ENCODE results near the gene VSIG8.

The VSIG8 gene

DNA sequence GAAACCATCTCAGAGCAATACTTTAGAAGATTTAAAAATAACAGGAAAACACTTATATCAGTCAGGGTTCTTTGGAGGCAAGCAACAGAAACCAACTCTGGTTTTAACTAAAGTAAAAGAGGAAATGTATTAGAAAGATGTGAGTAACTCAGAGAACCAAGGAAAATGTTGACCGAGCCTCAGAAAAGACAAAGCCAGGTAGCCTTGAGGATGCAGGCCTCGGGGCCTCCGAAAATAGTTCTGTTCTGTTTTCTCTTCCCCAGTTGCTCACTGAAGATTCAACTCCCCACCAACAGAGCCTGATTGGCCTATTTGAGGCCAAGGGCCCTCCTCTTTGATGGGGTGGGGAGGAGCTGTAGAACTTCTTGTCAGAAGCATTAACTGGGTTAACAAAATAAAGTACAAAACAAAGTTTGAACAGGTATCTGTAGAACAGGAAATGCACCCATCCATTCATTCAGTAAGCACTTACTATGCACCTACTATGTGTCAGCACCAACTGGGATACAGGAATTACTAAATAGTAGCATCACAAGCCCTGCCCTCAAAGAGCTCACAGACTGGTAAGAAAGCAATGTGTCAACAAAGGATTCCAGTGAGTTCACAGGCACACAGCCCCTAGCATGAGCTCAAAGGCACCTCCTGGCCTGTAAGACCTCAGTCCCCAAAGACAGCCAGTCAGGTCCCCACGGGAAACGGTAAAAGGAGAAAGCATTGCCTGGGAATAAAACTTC lies 23.2 kb downstream of the VSIG8 start:
- no peak overlapping the region for H3K4me3 ChIP-seq (ENCODE audit: low read depth, low read length)
- TF ChIP-seq, protein P1, sequence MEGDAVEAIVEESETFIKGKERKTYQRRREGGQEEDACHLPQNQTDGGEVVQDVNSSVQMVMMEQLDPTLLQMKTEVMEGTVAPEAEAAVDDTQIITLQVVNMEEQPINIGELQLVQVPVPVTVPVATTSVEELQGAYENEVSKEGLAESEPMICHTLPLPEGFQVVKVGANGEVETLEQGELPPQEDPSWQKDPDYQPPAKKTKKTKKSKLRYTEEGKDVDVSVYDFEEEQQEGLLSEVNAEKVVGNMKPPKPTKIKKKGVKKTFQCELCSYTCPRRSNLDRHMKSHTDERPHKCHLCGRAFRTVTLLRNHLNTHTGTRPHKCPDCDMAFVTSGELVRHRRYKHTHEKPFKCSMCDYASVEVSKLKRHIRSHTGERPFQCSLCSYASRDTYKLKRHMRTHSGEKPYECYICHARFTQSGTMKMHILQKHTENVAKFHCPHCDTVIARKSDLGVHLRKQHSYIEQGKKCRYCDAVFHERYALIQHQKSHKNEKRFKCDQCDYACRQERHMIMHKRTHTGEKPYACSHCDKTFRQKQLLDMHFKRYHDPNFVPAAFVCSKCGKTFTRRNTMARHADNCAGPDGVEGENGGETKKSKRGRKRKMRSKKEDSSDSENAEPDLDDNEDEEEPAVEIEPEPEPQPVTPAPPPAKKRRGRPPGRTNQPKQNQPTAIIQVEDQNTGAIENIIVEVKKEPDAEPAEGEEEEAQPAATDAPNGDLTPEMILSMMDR (IDR thresholded peaks at IDR 0.05; ENCODE audit: borderline replicate concordance, insufficient read depth, low read depth, low read length), result no peak

DNA sequence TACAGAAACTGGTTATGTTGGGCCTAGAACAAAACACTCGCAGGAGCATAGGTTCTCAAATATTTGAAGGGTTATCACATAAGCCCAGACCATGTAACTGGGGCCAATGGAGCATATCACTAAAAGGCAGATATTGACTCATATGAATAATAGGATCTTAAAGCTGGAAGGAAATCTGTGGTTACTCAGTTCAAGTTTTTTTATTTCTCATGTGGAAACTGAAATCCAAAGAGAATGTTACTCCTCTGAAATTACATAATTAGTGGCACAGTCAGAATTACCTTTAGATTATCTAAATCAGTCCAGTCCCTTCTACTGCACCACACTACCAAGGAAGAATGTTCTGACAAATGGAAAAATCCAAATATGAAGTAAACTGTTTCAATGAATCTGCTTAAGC lies 23.7 kb downstream of the VSIG8 start:
- TF ChIP-seq, protein P1 (IDR thresholded peaks at IDR 0.05; ENCODE audit: borderline replicate concordance, insufficient read depth, low read depth, low read length), result no peak
- H3K4me3 ChIP-seq (ENCODE audit: low read depth, low read length), result no peak overlapping the region

DNA sequence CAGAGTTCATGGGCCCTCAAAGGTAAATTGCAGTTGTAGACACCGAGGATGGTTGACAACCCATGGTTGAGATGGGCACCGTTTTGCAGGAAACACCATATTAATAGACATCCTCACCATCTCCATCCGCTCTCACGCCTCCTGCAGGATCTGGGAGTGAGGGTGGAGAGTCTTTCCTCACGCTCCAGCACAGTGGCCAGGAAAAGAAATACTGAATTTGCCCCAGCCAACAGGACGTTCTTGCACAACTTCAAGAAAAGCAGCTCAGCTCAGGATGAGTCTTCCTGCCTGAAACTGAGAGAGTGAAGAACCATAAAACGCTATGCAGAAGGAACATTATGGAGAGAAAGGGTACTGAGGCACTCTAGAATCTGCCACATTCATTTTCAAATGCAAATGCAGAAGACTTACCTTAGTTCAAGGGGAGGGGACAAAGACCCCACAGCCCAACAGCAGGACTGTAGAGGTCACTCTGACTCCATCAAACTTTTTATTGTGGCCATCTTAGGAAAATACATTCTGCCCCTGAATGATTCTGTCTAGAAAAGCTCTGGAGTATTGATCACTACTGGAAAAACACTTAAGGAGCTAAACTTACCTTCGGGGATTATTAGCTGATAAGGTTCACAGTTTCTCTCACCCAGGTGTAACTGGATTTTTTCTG lies 26.5 kb downstream of the VSIG8 start:
- H3K4me3 ChIP-seq (ENCODE audit: low read depth, low read length), result no peak overlapping the region
- TF ChIP-seq, protein P1 (IDR thresholded peaks at IDR 0.05; ENCODE audit: borderline replicate concordance, insufficient read depth, low read depth, low read length), result peak; percentile 20; the same call in 1 of the 2 replicates

DNA sequence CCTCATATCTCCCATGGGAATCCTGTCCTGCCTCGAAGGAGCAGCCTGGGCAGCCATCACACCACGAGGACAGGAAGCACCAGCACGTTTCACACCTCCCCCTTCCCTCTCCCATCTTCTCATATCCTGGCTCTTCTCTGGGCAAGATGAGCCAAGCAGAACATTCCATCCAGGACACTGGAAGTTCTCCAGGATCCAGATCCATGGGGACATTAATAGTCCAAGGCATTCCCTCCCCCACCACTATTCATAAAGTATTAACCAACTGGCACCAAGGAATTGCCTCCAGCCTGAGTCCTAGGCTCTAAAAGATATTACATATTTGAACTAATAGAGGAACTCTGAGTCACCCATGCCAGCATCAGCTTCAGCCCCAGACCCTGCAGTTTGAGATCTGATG lies 27.1 kb downstream of the VSIG8 start:
- H3K4me3 ChIP-seq (ENCODE audit: low read depth, low read length), result no peak overlapping the region
- TF ChIP-seq, protein P1 (IDR thresholded peaks at IDR 0.05; ENCODE audit: borderline replicate concordance, insufficient read depth, low read depth, low read length), result no peak

DNA sequence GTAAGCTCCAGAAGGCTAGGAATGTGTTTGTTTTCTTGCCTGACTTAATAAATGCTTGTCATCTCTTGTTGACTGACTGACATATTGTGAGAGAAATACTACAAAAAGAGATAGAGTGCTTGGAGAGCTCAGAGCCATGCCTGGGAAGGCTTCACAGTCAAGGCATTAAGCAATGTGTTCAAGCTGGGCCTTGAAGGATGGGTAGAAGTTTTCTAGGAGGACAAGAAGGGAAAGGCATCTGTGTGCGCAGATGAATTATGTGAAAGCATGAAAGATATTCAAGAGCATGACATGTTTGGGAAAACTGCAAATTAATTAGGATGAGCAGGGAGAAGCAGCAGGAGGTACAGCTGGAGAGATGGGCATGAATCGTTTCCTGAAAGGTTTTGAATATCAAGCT lies 30.1 kb downstream of the VSIG8 start:
- TF ChIP-seq, protein P1 (IDR thresholded peaks at IDR 0.05; ENCODE audit: borderline replicate concordance, insufficient read depth, low read depth, low read length), result no peak

DNA sequence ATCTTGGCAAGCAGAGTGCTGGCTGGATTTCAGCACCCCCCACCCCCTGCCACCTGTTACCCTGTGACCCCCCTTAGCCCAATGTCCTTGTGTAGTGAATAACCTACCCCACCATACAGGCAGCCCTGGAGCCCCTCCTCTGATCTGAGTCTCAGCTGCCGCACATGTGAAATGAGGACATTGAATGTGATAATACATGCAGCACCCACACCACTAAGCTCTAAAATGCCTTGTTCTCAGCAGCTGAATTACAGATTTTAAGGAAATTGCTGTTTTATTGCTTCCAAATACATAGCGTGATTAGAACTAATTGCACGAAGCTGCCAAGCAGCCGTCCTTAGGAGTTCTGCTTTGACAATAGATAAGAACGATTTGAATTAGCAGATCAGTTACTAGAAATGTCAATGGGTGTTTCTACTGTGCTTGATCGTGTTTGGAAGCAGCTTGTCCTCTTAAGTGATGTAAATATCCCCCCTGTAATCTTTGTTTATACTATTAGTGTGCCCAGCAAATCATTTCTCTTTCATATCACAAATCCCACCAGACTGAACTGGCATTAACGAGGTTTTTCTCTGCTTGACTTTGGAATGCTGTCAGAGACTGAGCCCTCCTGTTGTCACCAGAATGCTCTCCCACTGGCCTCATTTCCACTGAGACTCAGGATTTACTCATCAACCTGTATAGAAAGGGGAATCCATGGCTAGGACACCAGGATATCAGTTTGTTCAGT lies 30.9 kb downstream of the VSIG8 start:
- TF ChIP-seq, protein P1 (IDR thresholded peaks at IDR 0.05; ENCODE audit: borderline replicate concordance, insufficient read depth, low read depth, low read length), result no peak

More for the DNA sequence above, 30.1 kb downstream of the VSIG8 start:
- H3K4me3 ChIP-seq (ENCODE audit: low read depth, low read length), result no peak overlapping the region

More for the DNA sequence above, 30.9 kb downstream of the VSIG8 start:
- no peak overlapping the region for H3K4me3 ChIP-seq (ENCODE audit: low read depth, low read length)

All from GM12875 (cell line).